NCI-H128 (cell line): ENCODE measurements around the gene TNPO1.

Experiments used
- DNase-seq: peaks from one replicate; lab custom pipeline; 2025; ENCODE audit not compliant: unreplicated experiment; lab: John Stamatoyannopoulos, UW

Gene TNPO1

DNA sequence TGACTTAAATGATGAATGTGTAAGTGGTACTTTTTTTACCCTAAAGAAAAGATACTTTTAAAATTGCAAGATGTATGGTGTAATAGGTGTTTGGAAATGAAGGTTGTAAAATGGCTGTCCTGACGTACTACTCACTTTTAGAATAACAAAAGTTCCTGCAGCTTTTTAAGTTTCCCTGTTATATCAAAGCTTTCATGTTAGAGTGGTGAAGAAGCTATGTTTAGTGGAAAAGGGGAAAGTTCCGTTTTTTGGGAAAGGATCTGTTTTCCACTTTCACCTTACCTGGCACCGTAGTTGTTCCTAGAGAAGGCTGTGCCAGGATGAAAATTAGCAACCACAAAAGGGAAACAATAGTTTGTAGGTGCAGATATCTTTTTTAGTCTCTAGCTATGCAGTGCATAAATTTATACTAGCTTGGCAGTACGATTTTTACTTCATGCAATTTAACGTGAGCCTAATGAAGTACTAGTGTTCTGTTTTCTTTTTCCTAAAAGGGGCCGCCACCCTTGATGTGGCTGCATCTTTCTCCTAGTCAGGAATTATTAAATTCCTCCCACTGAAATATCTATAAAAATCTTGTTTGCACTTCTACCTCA is 1.3 kb downstream of the TNPO1 start:
- DNase-seq, result no peak

DNA sequence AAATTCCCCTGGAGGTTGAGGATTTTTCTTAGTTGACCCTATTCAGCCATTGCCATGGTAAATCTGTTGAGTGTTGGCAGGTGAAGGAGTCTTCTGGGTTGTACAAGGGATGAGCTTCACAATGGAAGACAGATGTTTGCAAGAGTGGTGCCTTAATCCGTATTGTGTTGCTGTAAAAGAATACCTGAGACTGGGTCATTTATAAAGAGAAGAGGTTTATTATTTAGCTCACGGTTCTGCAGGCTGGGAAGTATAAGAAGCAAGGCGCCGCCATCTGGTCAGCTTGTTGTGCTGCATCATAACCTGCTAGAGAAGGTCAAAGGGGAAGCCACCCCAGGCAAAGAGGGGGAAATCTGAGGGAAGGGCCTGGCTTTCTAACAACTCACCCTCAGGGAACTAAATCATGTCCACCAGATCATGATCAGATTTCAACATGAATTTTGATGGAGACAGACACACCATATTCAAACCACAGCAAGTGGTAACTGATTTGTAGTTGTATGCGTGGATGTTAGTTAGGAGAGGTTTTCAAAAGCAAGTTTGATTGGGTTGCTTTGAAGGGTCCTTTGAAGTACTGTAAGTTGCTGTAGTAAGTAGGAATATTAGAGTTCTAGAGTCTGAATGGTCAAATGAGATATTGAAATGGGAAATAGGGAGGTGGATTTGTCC is 2.5 kb downstream of the TNPO1 start:
- DNase-seq, result peak; percentile 7

DNA sequence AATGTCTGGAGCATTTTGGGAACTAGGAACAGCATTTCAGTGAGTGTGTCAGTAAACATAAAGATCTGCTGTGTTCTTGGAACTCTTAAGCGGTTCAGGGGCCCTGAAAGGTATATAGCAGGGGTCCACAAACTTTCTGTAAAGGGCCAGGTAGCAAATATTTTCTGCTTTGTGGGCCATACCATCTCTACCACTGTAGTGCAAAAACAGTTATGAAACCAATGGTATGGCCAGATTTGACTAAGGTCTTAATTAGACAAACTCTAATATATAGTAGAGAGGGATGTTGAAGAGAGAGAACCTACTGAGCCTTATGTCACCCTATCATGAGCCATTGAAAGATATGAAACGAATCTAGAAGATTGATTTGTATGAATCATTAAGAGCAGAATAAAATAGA is 5.3 kb downstream of the TNPO1 start:
- no peak for DNase-seq

DNA sequence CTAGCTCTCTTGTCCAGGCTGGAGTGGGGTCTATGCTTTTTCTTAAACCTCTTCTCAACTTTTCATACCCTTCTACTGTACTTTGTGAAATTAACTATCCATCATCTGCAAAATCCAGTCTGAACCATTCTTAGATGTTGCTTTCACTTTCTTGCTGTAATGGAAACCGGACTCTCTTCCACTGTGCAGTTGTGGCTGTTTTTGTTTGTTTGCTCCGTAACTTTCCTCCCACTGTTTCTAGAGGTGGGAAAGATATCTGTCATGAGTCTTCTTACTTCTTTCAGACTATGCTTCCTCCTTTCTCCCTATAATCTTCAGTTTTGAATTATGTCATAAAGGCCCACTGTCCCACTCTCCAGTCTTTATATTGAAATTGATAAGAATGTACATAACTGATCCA is 6.5 kb downstream of the TNPO1 start:
- no peak for DNase-seq

DNA sequence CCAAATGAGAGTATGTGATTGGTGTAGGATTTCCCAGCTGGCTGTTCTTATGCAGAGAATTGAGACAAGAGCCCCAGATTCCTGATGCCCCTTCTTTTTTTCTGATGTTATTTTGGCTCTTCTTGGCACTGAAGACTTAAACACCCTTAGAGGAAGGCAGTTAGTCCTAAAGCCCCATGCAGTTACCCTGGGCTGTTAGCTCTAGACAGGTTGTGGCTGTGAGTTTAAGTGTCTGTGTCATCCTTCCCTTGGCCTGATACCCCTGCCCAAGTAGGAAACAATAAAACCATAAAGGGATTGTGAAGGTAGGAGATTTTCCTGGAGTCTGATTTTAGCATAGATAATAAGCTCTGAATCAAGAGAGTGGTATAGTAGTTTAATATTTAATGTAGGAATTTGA is 13.2 kb downstream of the TNPO1 start:
- no peak for DNase-seq

DNA sequence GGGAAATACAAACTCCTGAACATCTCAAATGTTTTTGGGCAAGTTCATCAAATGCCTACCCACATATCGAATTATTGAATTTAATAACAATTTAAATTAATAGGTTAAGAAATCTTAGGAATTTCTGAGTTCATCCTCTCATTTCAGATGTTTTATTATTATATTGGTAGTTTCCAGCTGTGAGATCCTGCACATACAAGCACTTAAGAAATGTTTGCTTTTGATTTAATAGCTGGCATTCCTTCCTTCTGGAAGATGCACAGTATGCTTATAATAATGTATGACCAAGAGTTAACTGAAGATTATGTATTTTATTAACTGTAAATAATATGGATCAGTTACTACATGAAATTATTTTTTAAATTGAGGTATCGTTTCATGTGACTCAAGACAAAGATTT is 13.9 kb downstream of the TNPO1 start:
- DNase-seq, result no peak

DNA sequence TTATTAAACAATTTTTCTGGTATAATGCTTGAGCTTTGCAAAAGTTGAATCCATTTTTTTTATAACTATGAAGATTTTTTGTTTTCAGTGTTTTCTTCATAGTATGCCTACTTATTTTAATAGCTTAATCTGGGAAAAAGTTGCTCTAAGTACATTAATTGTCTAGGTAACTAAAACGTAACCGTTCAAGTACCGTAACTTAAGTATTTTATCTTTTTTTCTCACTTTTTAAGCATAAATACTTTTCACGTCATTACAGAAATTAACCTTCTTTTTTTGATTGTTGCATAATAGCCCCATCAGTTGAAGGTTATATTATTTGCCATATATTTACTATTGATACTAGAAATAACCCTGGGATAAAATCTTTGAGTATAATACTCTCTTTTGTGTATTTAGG is 15.2 kb downstream of the TNPO1 start:
- no peak for DNase-seq

DNA sequence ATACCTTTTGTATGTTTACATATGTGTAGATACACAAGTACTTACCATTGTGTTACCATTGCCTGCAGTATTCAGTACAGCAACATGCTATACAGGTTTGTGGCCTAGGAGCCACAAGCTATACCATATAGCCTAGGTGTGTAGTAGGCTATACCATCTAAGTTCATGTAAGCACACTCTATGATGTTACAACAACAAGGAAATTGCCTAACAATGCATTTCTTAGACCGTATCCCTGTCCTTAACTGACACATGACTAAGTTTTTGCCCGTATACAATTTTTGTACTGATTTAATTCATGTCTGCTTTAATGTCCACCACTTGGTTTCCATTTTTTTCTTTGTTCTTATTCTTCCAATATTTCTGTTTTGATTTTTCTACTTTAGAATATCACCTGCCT is 18.5 kb downstream of the TNPO1 start:
- DNase-seq, result no peak

DNA sequence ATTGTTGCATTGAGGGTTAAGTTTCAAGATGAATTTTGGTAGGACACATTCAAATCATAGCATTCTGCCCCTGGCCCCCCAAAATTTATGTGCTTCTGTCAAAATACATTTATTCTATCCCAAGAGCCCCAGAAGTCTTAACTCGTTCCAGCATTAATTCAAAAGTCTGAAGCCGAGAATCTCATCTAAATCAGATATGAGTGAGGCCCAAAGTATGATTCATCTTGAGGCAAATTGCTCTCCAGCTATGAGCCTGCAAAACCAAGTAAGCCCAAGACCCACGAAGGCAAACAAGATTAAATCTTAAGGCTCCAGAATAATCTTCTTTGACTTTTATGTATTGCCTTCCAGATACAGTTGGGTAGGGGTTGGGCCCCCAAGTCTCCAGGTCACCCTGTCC is 19.2 kb downstream of the TNPO1 start:
- DNase-seq, result no peak

DNA sequence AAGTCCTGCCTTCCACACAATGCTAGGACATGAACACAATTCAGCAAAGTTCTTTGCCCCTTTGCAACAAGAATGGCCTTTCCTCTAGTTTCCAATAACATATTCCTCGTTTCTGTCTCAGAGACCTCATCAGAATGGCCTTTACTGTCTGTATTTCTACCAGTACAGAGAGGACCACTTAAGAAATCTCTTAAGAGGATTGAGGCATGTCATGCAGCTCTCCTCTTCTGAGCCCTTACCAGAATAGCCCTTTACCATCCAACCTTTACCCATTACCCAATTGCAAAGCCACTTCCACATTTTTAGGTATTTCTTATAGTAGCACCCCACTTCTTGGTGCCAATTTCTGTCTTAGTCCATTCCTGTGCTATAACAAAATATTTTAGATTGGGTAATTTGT is 20.3 kb downstream of the TNPO1 start:
- DNase-seq, result no peak

DNA sequence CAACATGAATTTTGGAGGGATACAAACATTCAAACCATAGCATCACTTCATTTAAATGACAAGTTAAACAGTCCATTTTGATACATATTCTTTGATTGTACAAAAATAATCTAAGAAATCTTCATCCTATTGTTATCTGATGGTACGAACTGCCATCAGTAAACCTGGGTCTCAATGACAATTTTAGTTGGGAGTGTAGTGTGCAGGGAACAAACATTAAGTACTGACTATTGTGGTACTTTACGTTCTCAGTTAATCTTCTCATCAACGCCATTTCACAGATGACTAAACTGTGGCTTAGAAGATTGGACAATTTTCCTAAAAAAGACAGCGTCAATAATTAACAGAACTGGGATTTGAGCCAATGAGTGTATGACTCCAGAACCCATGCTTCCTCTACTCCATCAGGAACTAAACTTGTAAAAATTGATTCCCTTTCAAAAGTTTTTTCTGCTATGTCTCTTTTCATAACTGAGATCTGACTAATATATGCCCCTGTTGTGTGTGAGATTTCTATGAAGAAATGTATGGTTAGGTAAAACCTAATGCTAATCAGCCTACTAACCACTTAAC is 21.1 kb downstream of the TNPO1 start:
- DNase-seq, result no peak

DNA sequence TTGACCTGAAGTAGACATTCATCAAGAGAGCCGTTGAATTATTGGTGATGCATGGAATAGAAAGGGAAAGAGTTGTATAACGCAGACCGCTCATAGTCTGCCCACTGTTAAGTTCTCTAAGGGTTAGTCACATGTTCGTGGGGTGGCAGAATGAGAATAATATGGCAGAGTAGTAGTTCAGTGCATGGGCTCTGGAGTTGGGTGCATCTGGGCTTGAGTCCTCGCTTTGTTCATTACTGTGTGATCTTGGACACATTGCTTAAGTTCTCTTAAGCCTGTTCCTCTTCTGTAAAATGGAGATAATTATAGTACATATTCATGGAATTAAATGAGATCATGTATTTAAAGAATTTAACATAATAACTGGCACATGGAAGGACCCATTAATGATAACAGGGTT is 23.6 kb downstream of the TNPO1 start:
- no peak for DNase-seq

DNA sequence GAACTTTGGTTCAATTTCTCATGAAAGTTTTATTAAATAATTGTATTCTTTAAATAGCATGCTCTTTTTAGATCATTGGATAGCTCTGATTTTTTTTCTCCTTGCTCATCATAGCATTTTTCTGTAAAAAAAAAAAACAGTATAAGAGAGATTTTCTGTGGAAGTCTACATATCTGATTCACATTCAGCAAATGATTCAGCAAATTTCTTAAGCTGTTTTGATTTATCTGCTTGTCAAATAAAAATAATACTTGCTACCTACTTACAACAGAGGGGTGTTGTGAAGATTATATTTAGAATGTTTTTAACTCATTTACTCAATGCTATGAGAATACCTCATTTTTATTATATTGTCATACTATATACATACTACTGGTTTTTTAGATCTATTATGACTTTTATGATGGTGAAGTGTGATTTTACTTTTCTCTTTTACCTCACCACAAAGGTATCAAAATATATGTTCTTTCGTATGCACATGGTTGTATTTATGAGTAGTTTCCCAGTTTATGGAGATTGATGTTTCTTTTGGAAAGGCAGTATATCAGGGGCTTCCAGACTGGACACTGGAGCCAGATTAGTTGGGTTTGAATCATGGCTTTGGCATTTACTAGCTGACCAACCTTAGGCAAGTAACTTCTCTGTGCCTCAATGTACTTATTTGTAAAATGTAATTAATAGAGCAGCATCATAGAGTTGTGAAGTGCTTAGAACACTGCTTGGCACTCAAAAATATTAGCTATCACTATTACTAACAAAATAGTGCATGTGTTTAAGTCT is 25.5 kb downstream of the TNPO1 start:
- no peak for DNase-seq

DNA sequence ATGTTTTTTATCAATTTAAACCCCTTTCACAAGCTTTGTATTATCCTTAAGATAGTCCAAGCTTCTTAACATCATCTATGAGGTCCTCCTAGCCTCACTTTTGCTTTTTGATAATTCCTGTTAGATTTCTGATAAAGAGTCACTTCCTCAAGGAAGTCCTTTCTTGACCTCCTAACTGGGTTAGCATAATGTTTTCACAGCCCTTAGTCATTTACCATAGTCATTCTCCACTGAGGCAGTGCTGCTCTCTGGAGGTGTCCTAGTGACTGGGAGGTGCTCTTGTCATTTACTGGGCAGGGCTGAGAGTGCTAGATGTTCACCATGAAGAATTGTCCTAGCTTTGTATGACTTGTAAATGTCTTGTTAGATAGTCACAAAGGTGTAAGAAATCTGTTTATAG is 26.4 kb downstream of the TNPO1 start:
- DNase-seq, result no peak

DNA sequence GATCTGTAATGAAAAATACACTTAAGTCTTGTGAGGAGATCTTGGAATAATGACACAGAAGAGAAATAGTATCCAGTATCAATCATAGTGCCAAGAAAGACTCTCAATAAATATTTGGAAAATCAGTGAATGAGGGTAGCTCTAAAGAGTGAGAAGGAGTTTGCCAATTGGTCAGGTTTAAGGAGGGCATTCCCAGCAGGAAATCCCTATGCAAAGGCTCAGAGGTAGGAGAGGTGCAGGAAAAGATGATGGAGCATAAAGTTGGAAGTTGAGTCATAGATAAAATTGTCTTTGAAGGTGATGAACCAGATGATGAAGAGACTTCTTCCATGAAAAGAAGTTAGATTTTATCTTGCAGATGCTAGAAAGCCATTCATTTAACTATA is 27.8 kb downstream of the TNPO1 start:
- DNase-seq, result no peak

DNA sequence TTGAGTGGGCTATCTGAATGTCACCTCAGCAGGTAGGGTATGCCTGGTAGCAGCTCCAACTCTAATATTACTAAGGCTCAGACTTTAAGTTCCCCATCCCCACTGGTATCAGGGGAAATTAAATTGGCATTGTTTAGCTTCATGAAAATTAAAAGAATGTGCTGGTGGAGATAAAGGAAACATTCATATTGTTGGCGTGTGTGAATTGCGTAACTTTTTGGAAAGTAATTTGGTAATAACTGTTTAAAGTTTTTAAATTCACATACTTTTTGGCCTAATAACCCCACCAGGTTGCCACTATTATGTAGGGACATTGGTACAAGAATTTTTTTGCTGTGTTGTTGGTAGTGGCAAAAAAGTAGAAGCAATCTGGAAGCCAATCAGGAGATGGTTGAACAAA is 29.4 kb downstream of the TNPO1 start:
- no peak for DNase-seq

DNA sequence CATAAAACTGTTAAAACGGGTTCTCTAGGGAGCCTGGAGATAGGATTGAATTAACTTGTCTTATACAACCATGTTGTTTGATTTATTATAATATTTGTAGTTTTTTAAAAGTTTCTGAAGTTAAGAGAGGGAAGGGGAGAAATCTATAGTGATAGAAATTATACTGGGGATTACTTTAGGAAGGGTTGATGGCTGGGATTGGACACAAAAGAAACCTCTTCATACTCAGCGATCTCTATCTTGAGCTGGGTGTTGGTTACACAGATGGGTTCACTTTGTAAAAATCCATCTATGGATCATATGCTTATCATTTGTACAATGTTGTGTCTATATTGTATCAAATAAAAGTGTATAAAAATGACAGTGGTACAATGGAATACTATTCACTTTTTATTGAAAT is 30.0 kb downstream of the TNPO1 start:
- DNase-seq, result no peak

DNA sequence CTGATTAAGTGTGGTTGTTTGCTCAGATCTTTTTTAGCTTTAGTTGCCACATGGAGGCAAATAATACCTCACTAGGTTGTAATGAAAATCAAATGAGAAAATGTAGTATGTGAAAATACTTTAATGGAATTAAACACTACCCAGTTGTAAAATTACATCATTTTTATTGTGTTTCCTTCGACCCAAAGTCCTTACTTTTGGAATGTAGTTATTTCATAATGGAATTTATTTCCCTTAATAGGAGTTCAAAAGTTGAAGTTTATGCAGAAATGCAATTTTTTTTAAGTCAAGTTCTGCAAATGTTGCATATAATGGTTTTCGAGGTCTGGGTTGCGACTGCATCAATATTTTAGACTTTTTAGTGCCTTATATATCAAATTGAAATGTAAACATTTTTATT is 31.0 kb downstream of the TNPO1 start:
- DNase-seq, result no peak

DNA sequence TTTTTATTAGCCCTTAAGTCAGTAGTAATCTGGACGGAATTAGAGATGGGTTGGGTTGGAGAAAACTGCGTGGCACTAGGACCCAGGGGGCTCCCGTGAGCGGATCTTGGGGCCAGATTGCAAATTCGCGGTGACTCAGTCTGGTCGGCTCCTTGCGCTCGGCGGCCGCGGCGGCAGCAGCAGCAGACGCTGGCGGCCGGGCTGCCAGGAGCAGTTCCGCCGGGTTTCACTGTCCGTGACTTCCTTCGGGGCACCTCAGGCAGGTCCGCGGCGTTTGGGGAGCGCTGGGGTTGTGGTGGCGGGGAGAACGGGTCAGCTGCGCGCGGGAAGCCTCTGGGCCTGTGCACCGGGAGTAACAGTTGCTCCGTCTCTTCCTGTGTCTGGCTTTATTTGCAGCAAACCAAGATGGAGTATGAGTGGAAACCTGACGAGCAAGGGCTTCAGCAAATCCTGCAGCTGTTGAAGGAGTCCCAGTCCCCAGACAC is 31.6 kb downstream of the TNPO1 start:
- peak; percentile 13 for DNase-seq

DNA sequence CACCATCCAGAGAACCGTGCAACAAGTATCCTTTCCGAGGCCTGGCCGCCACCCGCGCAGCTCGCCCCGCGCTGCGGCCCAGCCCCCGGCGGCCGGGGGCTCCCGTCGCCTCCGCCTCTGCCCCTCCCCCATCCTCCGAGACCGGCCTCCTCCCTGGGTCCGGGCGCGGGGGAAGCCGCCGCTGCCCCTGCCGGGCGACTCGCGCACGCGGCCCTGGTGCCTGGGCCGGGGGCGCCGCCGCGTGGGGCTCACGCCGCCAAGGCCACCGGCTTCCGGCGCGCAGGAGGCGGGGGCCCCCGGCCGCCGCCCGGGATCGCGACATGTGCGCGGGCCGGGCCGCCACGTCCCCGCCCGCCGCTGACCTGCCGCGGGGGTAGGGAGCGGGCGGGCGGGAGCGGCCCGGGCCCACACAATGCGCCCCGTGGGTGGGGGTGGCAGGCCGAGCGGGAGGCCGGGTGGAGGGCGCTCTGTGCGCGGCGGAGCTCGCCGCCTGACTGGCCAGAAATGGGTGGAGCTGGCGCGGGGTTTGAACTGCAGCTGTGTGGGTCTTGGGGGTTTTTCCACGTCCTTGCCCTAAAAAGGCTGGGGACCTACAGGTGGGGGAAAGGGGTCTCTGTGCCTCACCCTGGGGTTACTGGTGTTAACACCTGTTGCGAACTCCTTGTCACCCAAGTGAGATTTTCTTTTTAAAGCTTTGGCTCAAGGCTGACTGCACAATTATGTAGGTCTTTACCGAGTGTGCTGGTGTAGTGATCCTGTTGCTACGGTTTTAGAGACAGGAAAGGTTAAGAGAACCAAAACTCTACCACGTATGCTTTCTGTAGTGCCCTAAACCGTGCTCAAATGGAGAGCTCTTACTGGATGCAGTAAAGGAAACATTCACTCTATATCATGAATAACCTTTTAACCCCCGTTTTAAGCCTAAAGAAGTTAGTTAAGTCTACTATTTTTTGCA is 32.3 kb downstream of the TNPO1 start:
- no peak for DNase-seq

DNA sequence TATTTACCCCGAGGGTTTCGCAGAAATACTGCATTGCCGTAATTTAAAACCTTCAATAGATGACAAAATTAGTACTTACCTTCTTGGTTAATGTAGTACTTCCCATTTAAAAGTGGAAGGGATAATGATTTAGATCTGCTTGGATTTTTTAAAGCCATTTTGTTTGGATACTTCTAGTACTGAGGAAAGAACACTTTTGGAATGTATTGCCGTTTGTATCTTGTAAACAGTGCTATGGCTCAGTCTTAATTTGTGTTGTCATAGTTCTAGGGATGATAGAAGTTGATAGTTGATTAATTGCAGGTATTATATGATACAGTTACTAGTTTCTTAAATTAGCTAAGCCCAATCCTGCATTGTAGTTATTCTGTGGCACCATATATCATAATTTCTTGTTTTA is 33.1 kb downstream of the TNPO1 start:
- DNase-seq, result no peak
